ENCODE measurements around the gene NRG2. TPM values are rescaled to one million over a fixed set of nuclear protein-coding genes. Genes with fewer than 3 reads are reported as not detected.

Gene NRG2
- total RNA-seq, 1 experiment from 2014 or later = 0.59 TPM

GRCh38 chr5:139982975-139983240, 60.2 kb downstream of the NRG2 start:
- no peak for TF ChIP-seq CTCF (IDR thresholded peaks at IDR 0.05; ENCODE audit: insufficient read depth in 1 of 2, low read depth in 1 of 2, low read length in 1 of 2, severe bottlenecking in 1 of 2, unreplicated experiment in 1 of 2)
- Mint-ChIP-seq H3K4me3 (ENCODE audit: unreplicated experiment) (no peak overlapping the region), H3K36me3 (ENCODE audit: insufficient read depth, unreplicated experiment) (no peaks in the 10 kb centered on the region), H3K9me3 (ENCODE audit: unreplicated experiment) (no peaks in the 10 kb centered on the region), H3K27ac (ENCODE audit: unreplicated experiment) (no peak overlapping the region), H3K27me3 (ENCODE audit: insufficient read depth, unreplicated experiment) (no peaks in the 10 kb centered on the region), H3K4me1 (ENCODE audit: low read depth, unreplicated experiment) (no peaks in the 10 kb centered on the region)
- ChIA-PET CTCF (interaction anchor here (2.0 kb wide), 1 partner anchor 14 kb away, joined by 12 read pairs; no protein-coding TSS in a partner anchor), POLR2A (no interaction called here)
- no peaks in the 10 kb centered on the region for H3K9me3 ChIP-seq
- BruUV-seq (replicated peaks) = no TSS peak
- peaks cover 10% of the 10 kb centered on the region for H3K4me1 ChIP-seq
- no peaks in the 10 kb centered on the region for H3K36me3 ChIP-seq (ENCODE audit: control insufficient read depth, insufficient read depth, low read length)
- DNase-seq = no peak
- no peaks in the 10 kb centered on the region for H3K27me3 ChIP-seq (replicated peaks; ENCODE audit: control insufficient read depth, insufficient read depth, low read length)
- intact Hi-C loops (cut with micrococcal nuclease; ENCODE audit: unreplicated experiment) = no loop called here
- H3K4me3 ChIP-seq (ENCODE audit: low read depth, low read length) = no peak overlapping the region

- H3K27me3 Mint-ChIP-seq (ENCODE audit: insufficient read depth, unreplicated experiment) = no peaks in the 10 kb centered on the region
These were observed 60.7 kb downstream of the NRG2 start for GRCh38 chr5:139982157-139982974.

DNA sequence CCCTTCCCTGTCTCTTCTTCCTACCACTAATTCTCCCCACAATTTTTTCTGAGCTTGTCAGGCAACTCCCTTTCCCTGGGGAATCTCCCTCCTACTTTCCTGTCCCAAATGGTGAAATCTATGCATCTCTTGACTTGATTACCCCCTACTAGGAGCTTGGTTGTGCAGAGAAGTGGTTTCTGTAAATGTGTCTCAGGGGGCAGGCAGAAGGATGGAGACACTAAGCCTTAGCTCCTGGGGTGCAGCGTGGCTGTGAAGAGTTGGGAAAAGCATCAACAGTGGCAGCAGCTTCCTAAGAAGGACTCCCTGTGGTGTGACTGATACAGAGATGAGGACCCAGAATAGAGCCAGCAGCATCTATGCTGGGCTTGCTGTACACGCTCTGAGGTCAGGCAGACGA, 62.3 kb downstream of the NRG2 start:
- intact Hi-C loops (cut with micrococcal nuclease; ENCODE audit: unreplicated experiment) = no loop called here
- no TSS peak for BruUV-seq (replicated peaks)
- ChIA-PET CTCF (interaction anchor here (0.6 to 2.0 kb wide), 4 partner anchors 10 to 1794 kb away, joined by 3 to 12 read pairs (median 3); no protein-coding TSS in a partner anchor), POLR2A (no interaction called here)
- Mint-ChIP-seq H3K4me1 (ENCODE audit: low read depth, unreplicated experiment) (no peaks in the 10 kb centered on the region), H3K9me3 (ENCODE audit: unreplicated experiment) (no peaks in the 10 kb centered on the region), H3K27me3 (ENCODE audit: insufficient read depth, unreplicated experiment) (no peaks in the 10 kb centered on the region), H3K36me3 (ENCODE audit: insufficient read depth, unreplicated experiment) (no peaks in the 10 kb centered on the region), H3K27ac (ENCODE audit: unreplicated experiment) (no peak overlapping the region), H3K4me3 (ENCODE audit: unreplicated experiment) (no peak overlapping the region)
- Histone ChIP-seq H3K36me3 (ENCODE audit: control insufficient read depth, insufficient read depth, low read length) (no peaks in the 10 kb centered on the region), H3K27me3 (replicated peaks; ENCODE audit: control insufficient read depth, insufficient read depth, low read length) (no peaks in the 10 kb centered on the region; the same call in 1 of the 2 replicates), H3K9me3 (no peaks in the 10 kb centered on the region), H3K4me3 (ENCODE audit: low read depth, low read length) (no peak overlapping the region), H3K4me1 (peaks cover 10% of the 10 kb centered on the region)
- DNase-seq = no peak
- no peak for TF ChIP-seq CTCF (IDR thresholded peaks at IDR 0.05; ENCODE audit: insufficient read depth in 1 of 2, low read depth in 1 of 2, low read length in 1 of 2, severe bottlenecking in 1 of 2, unreplicated experiment in 1 of 2)

More at GRCh38 chr5:139982157-139982974, 60.7 kb downstream of the NRG2 start:
- Mint-ChIP-seq H3K27ac (ENCODE audit: unreplicated experiment) (no peak overlapping the region), H3K36me3 (ENCODE audit: insufficient read depth, unreplicated experiment) (no peaks in the 10 kb centered on the region), H3K4me3 (ENCODE audit: unreplicated experiment) (no peak overlapping the region), H3K9me3 (ENCODE audit: unreplicated experiment) (no peaks in the 10 kb centered on the region), H3K4me1 (ENCODE audit: low read depth, unreplicated experiment) (no peaks in the 10 kb centered on the region)
- no TSS peak for BruUV-seq (replicated peaks)
- DNase-seq = no peak
- Histone ChIP-seq H3K27me3 (replicated peaks; ENCODE audit: control insufficient read depth, insufficient read depth, low read length) (no peaks in the 10 kb centered on the region), H3K4me3 (ENCODE audit: low read depth, low read length) (no peak overlapping the region), H3K9me3 (no peaks in the 10 kb centered on the region), H3K36me3 (ENCODE audit: control insufficient read depth, insufficient read depth, low read length) (no peaks in the 10 kb centered on the region), H3K4me1 (peaks cover 10% of the 10 kb centered on the region)
- TF ChIP-seq CTCF (IDR thresholded peaks at IDR 0.05; ENCODE audit: insufficient read depth in 1 of 2, low read depth in 1 of 2, low read length in 1 of 2, severe bottlenecking in 1 of 2, unreplicated experiment in 1 of 2) = no peak
- ChIA-PET CTCF (interaction anchor here (0.9 to 2.0 kb wide), 2 partner anchors 13 to 364 kb away, joined by 4 to 12 read pairs; partner anchors contain the start of gene HBEGF), POLR2A (no interaction called here)
- intact Hi-C loops (cut with micrococcal nuclease; ENCODE audit: unreplicated experiment) = no loop called here

Measured in Caco-2 (cell line).